ENCODE data around the gene PIN1.

DNA sequence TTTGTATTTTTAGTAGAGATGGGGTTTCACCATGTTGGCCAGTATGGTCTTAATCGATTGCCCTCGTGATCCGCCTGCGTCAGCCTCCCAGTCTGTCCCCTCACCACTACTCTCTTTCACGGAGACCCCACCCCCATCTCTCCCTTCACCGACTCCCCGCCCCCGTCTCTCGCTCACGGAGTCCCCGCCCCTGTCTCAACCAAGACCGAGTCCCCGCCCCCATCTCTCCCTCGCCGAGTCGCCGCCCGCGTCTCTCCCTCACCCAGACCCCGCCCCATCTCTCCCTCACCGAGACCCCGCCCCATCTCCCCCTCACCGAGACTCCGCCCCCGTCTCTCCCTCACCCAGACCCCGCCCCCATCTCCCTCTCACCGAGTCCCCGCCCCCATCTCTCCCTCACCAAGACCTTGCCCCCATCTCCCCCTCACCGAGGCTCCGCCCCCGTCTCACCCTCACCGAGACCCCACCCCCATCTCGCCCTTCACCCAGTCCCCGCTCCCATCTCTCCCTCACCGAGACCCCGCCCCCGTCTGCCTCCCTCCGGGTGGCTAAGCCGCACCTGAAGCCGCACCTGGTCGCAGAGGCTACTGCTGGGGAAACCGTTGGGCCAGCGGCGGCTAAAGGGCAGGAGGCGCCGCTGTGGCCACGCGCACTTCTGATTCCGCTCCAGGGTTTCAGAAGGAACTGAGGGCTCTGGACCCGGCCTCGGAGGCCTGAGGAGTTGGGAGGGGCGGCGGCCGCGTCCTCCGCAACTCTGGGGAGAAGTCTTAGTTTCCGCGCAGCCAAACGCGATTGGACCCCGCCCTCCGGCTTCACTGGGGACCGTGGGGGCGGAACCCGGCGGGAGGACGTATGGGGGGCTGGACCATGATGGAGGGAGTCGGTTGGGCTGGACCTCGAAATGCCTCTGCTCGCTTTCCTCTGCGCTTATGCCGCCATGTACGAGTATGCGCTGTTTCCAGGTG lies 49.5 kb upstream of the PIN1 start:
- TF ChIP-seq, protein P1, sequence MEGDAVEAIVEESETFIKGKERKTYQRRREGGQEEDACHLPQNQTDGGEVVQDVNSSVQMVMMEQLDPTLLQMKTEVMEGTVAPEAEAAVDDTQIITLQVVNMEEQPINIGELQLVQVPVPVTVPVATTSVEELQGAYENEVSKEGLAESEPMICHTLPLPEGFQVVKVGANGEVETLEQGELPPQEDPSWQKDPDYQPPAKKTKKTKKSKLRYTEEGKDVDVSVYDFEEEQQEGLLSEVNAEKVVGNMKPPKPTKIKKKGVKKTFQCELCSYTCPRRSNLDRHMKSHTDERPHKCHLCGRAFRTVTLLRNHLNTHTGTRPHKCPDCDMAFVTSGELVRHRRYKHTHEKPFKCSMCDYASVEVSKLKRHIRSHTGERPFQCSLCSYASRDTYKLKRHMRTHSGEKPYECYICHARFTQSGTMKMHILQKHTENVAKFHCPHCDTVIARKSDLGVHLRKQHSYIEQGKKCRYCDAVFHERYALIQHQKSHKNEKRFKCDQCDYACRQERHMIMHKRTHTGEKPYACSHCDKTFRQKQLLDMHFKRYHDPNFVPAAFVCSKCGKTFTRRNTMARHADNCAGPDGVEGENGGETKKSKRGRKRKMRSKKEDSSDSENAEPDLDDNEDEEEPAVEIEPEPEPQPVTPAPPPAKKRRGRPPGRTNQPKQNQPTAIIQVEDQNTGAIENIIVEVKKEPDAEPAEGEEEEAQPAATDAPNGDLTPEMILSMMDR (IDR thresholded peaks at IDR 0.05 in 2 of 3, conservative IDR thresholded peaks at IDR 0.05 in 1 of 3; ENCODE audit: control insufficient read depth in 2 of 3, extremely low read depth in 1 of 3, insufficient read depth in 1 of 3, low read depth in 3 of 3, low read length in 3 of 3), result no peak
- TF ChIP-seq CBX5 (IDR thresholded peaks at IDR 0.05; ENCODE audit: low read depth) (no peak), ETV6 (conservative IDR thresholded peaks at IDR 0.05 in 1 of 2, IDR thresholded peaks at IDR 0.05 in 1 of 2; ENCODE audit: borderline replicate concordance in 1 of 2, low read depth in 1 of 2) (no peak), ZBED1 (IDR thresholded peaks at IDR 0.05; ENCODE audit: borderline replicate concordance) (no peak)
- TF ChIP-seq, protein P2, sequence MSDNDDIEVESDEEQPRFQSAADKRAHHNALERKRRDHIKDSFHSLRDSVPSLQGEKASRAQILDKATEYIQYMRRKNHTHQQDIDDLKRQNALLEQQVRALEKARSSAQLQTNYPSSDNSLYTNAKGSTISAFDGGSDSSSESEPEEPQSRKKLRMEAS (IDR thresholded peaks at IDR 0.05; ENCODE audit: low read depth, low read length), result no peak
- TF ChIP-seq, protein P3, sequence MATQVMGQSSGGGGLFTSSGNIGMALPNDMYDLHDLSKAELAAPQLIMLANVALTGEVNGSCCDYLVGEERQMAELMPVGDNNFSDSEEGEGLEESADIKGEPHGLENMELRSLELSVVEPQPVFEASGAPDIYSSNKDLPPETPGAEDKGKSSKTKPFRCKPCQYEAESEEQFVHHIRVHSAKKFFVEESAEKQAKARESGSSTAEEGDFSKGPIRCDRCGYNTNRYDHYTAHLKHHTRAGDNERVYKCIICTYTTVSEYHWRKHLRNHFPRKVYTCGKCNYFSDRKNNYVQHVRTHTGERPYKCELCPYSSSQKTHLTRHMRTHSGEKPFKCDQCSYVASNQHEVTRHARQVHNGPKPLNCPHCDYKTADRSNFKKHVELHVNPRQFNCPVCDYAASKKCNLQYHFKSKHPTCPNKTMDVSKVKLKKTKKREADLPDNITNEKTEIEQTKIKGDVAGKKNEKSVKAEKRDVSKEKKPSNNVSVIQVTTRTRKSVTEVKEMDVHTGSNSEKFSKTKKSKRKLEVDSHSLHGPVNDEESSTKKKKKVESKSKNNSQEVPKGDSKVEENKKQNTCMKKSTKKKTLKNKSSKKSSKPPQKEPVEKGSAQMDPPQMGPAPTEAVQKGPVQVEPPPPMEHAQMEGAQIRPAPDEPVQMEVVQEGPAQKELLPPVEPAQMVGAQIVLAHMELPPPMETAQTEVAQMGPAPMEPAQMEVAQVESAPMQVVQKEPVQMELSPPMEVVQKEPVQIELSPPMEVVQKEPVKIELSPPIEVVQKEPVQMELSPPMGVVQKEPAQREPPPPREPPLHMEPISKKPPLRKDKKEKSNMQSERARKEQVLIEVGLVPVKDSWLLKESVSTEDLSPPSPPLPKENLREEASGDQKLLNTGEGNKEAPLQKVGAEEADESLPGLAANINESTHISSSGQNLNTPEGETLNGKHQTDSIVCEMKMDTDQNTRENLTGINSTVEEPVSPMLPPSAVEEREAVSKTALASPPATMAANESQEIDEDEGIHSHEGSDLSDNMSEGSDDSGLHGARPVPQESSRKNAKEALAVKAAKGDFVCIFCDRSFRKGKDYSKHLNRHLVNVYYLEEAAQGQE (IDR thresholded peaks at IDR 0.05; ENCODE audit: low read depth, low read length), result no peak
